ENCODE data around the gene MAGI2. TPM values are rescaled to one million over a fixed set of nuclear protein-coding genes. Genes with fewer than 3 reads are reported as not detected.

Gene MAGI2
- total and polyA plus RNA-seq, 2 donors from 2014 or later: 4.4 to 9.0 TPM

DNA sequence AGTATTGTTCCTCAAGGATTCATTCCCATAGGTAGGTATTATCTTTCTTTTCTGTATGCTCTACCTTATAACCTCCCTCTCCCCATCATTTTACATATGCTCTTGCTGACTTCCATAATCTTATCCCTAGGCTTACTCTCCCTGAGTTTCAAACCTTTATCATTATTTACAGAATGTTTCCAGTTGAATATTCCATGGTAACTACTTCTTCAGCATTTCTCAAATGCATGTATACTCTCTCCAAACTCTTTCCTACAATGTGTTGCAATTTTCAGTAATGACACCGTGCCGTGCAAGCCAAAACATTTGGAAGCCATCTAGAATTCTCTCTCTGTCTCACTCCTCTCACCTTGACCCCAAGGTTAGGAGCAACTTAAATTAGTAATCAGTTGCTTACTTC, 548.5 kb downstream of the MAGI2 start:
- no peaks in the 10 kb centered on the region for H3K36me3 ChIP-seq (ENCODE audit: control insufficient read depth in 2 of 3, insufficient read depth in 3 of 3, low read length in 3 of 3)
- FAIRE-seq: no peak
- TF ChIP-seq, protein P1, sequence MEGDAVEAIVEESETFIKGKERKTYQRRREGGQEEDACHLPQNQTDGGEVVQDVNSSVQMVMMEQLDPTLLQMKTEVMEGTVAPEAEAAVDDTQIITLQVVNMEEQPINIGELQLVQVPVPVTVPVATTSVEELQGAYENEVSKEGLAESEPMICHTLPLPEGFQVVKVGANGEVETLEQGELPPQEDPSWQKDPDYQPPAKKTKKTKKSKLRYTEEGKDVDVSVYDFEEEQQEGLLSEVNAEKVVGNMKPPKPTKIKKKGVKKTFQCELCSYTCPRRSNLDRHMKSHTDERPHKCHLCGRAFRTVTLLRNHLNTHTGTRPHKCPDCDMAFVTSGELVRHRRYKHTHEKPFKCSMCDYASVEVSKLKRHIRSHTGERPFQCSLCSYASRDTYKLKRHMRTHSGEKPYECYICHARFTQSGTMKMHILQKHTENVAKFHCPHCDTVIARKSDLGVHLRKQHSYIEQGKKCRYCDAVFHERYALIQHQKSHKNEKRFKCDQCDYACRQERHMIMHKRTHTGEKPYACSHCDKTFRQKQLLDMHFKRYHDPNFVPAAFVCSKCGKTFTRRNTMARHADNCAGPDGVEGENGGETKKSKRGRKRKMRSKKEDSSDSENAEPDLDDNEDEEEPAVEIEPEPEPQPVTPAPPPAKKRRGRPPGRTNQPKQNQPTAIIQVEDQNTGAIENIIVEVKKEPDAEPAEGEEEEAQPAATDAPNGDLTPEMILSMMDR (IDR thresholded peaks at IDR 0.05; ENCODE audit: borderline replicate concordance, extremely low read depth, insufficient read depth): no peak

DNA sequence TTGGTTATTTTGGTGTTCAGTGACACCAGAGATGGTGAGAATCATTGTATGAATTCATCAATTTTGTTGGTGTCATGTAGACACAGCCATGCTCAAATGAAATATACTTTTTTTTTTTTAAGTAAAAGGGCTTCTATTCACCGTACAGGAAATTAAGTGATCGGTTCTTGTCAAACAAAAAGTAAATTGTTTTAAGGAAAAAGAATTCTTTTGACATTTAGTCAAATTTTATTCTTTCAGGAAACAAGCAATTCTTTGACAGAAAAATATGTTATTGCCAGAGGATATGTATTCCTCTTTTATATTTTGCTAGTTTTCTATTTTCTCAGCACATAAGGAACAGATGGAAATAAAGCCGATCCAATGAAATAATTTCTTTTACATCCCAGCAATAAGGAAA, 551.9 kb downstream of the MAGI2 start:
- TF ChIP-seq, protein P1 (IDR thresholded peaks at IDR 0.05; ENCODE audit: borderline replicate concordance, extremely low read depth, insufficient read depth): no peak
- FAIRE-seq (no peak), DNase-seq (no peak)
- no peaks in the 10 kb centered on the region for H3K36me3 ChIP-seq (ENCODE audit: control insufficient read depth in 2 of 3, insufficient read depth in 3 of 3, low read length in 3 of 3)
- H3K27ac ChIP-seq (ENCODE audit: low read depth in 2 of 2, low read length in 2 of 2): no peak overlapping the region
- H3K27me3 ChIP-seq (ENCODE audit: control insufficient read depth, insufficient read depth, low read length): no peaks in the 10 kb centered on the region
- intact Hi-C loops (cut with DNase I): no loop called here
- no peak overlapping the region for H3K4me3 ChIP-seq (ENCODE audit: low read length in 3 of 3)
- H3K9ac ChIP-seq (ENCODE audit: low read length in 3 of 3): no peak overlapping the region
- H3K4me1 ChIP-seq (ENCODE audit: control insufficient read depth in 2 of 3, insufficient read depth in 2 of 3, low read depth in 1 of 3, low read length in 3 of 3): no peaks in the 10 kb centered on the region
- no peaks in the 10 kb centered on the region for H3K9me3 ChIP-seq (ENCODE audit: control insufficient read depth in 2 of 3, insufficient read depth in 1 of 3, low read length in 3 of 3)

More for the DNA sequence above, 548.5 kb downstream of the MAGI2 start:
- no peaks in the 10 kb centered on the region for H3K27me3 ChIP-seq (ENCODE audit: control insufficient read depth, insufficient read depth, low read length)
- peak in 1 of 5 donors; percentile 15 for DNase-seq
- H3K27ac ChIP-seq (ENCODE audit: low read depth in 2 of 2, low read length in 2 of 2): no peak overlapping the region
- no peaks in the 10 kb centered on the region for H3K4me1 ChIP-seq (ENCODE audit: control insufficient read depth in 2 of 3, insufficient read depth in 2 of 3, low read depth in 1 of 3, low read length in 3 of 3)
- no peak overlapping the region for H3K9ac ChIP-seq (ENCODE audit: low read length in 3 of 3)
- no peaks in the 10 kb centered on the region for H3K9me3 ChIP-seq (ENCODE audit: control insufficient read depth in 2 of 3, insufficient read depth in 1 of 3, low read length in 3 of 3)
- no peak overlapping the region for H3K4me3 ChIP-seq (ENCODE audit: low read length in 3 of 3)
- intact Hi-C loops (cut with DNase I): no loop called here

DNA sequence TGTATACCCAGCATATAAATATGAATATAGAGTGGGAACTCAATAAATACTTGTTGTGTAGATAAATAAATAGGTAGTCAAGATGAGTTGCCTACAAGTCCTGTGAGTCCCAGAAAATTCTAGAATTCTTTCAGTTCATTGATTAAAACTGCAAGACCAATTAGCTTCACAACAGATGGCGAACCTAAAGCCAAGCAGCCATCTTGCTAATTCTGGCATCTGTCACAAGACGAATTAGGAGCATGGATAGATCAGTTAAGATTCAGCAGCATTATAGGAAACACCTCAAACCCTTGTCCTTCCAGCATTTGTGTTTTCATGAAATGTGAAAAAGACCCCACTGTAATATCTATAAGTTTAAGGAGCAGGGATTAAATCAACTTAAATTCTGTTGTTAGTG, 552.7 kb downstream of the MAGI2 start:
- FAIRE-seq: no peak
- DNase-seq: no peak
- no peaks in the 10 kb centered on the region for H3K4me1 ChIP-seq (ENCODE audit: control insufficient read depth in 2 of 3, insufficient read depth in 2 of 3, low read depth in 1 of 3, low read length in 3 of 3)
- no peaks in the 10 kb centered on the region for H3K9me3 ChIP-seq (ENCODE audit: control insufficient read depth in 2 of 3, insufficient read depth in 1 of 3, low read length in 3 of 3)
- H3K4me3 ChIP-seq (ENCODE audit: low read length in 3 of 3): no peak overlapping the region
- H3K27ac ChIP-seq (ENCODE audit: low read depth in 2 of 2, low read length in 2 of 2): no peak overlapping the region
- H3K9ac ChIP-seq (ENCODE audit: low read length in 3 of 3): no peak overlapping the region
- H3K36me3 ChIP-seq (ENCODE audit: control insufficient read depth in 2 of 3, insufficient read depth in 3 of 3, low read length in 3 of 3): no peaks in the 10 kb centered on the region
- no peaks in the 10 kb centered on the region for H3K27me3 ChIP-seq (ENCODE audit: control insufficient read depth, insufficient read depth, low read length)
- TF ChIP-seq, protein P1 (IDR thresholded peaks at IDR 0.05; ENCODE audit: borderline replicate concordance, extremely low read depth, insufficient read depth): no peak
- intact Hi-C loops (cut with DNase I): no loop called here

DNA sequence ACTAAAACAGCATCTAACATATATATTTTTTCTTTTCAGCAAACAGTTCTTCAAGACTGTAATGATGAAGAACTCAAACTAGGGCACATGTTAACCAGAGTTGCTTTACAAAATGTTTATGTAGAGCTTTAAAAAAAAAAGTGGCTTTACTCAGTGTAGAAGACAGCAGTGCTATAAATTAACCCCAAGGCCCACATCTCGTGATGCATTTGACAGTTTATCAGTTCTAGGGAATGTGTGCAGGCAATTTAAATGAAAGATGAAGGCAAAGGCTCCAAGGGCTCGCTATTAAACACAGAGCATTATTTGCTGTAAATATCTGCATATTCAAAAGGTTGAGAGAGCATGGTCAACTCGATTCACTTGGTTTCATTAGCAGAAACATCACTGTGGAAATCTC, 558.1 kb downstream of the MAGI2 start:
- Histone ChIP-seq H3K4me1 (ENCODE audit: control insufficient read depth in 2 of 3, insufficient read depth in 2 of 3, low read depth in 1 of 3, low read length in 3 of 3) (no peaks in the 10 kb centered on the region), H3K36me3 (ENCODE audit: control insufficient read depth in 2 of 3, insufficient read depth in 3 of 3, low read length in 3 of 3) (no peaks in the 10 kb centered on the region), H3K9ac (ENCODE audit: low read length in 3 of 3) (no peak overlapping the region), H3K4me3 (ENCODE audit: low read length in 3 of 3) (no peak overlapping the region), H3K27me3 (ENCODE audit: control insufficient read depth, insufficient read depth, low read length) (no peaks in the 10 kb centered on the region), H3K27ac (ENCODE audit: low read depth in 2 of 2, low read length in 2 of 2) (no peak overlapping the region), H3K9me3 (ENCODE audit: control insufficient read depth in 2 of 3, insufficient read depth in 1 of 3, low read length in 3 of 3) (no peaks in the 10 kb centered on the region)
- intact Hi-C loops (cut with DNase I): no loop called here
- DNase-seq: no peak
- TF ChIP-seq, protein P1 (IDR thresholded peaks at IDR 0.05; ENCODE audit: borderline replicate concordance, extremely low read depth, insufficient read depth): no peak
- no peak for FAIRE-seq
